Activated CD8-positive, alpha-beta memory T cell treated with anti-CD3 and anti-CD28 coated beads, Interleukin-2, amount 50 U/mL, for 24 hours (primary cell): ENCODE results near the gene RHOV.
"Not testable (repeated sequence)": the region's sequence is repeated elsewhere in the genome, so short reads cannot be mapped to it uniquely, and the experiment has no call there.

Source experiments
- DNase-seq: peaks from one replicate; pipeline ENCODE4 v3.0.0-alpha.2; 2020; ENCODE audit errors: extremely low read depth

The RHOV gene

GRCh38 chr15:40872791-40873693 is 992 bp downstream of the RHOV start:
- DNase-seq: no peak

- no peak for DNase-seq
These were observed 2.1 kb downstream of the RHOV start for GRCh38 chr15:40871749-40872617.

- DNase-seq: no peak
These were observed 3.3 kb downstream of the RHOV start for GRCh38 chr15:40870716-40871115.

GRCh38 chr15:40869686-40870085 is 4.3 kb downstream of the RHOV start:
- DNase-seq: no peak

GRCh38 chr15:40867199-40867598 is 6.8 kb downstream of the RHOV start:
- DNase-seq: no peak

- no peak for DNase-seq
These were observed 10.3 kb downstream of the RHOV start for GRCh38 chr15:40863660-40864270.

- not testable (repeated sequence) for DNase-seq
These were observed 12.9 kb downstream of the RHOV start for GRCh38 chr15:40861147-40861546.

GRCh38 chr15:40859206-40859851 is 14.7 kb downstream of the RHOV start:
- peak; percentile 57 for DNase-seq

GRCh38 chr15:40858706-40859105 is 15.3 kb downstream of the RHOV start:
- no peak for DNase-seq

GRCh38 chr15:40857601-40858341 is 16.3 kb downstream of the RHOV start:
- DNase-seq: peak; percentile 58

- no peak for DNase-seq
These were observed 17.3 kb downstream of the RHOV start for GRCh38 chr15:40856746-40857145.

GRCh38 chr15:40855706-40856234 is 18.3 kb downstream of the RHOV start:
- no peak for DNase-seq

GRCh38 chr15:40854161-40854560 is 19.9 kb downstream of the RHOV start:
- no peak for DNase-seq

- no peak for DNase-seq
These were observed 20.7 kb downstream of the RHOV start for GRCh38 chr15:40853241-40853890.

- DNase-seq: no peak
These were observed 21.5 kb downstream of the RHOV start for GRCh38 chr15:40852529-40852928.

GRCh38 chr15:40850576-40851112 is 23.4 kb downstream of the RHOV start:
- DNase-seq: no peak

- DNase-seq: no peak
These were observed 26.6 kb downstream of the RHOV start for GRCh38 chr15:40847223-40847961.

- DNase-seq: no peak
These were observed 27.2 kb downstream of the RHOV start for GRCh38 chr15:40846841-40847222.
